SK-N-SH (cell line): ENCODE results near the gene ELMO1. TPM values are rescaled to one million over a fixed set of nuclear protein-coding genes. Genes with fewer than 3 reads are reported as not detected.

Source experiments
- CTCF ChIA-PET: fragments of 300-600, 350-600 bp; formaldehyde crosslinking; extraction: SDS; loops from one replicate; lab custom pipeline; 2021; lab: Yijun Ruan, JAX
- POLR2A ChIA-PET: fragments of 350-600 bp; sonication (Branson Sonifier 250); formaldehyde crosslinking; extraction: SDS; loops from one replicate; lab custom pipeline; 2020; ENCODE audit warnings: antibody characterized with exemption, inconsistent platforms; lab: Yijun Ruan, JAX
- DNase-seq: peaks from one replicate; pipeline ENCODE4 v3.0.0; 2012
- H2AFZ ChIP-seq: fragments of 200-600 bp; sonication (generic); 2 replicates; pipeline ENCODE4 v1.8.1; 2016; ENCODE audit warnings: antibody characterized with exemption, mild to moderate bottlenecking, low read depth
- H3F3A ChIP-seq: fragments of 200-600 bp; sonication (generic); replicated peaks from 2 replicates; pipeline ENCODE3; 2016; ENCODE audit warnings: antibody characterized with exemption, mild to moderate bottlenecking; ENCODE audit not compliant: insufficient read depth
- H3K27ac ChIP-seq, 2 experiments: fragments of 200-500 bp in 1 of 2; fragments of 200-600 bp in 1 of 2; sonication (Bioruptor generic) in 1 of 2; sonication (generic), shearing (Covaris generic) in 1 of 2; 2 replicates each; pipeline versions ENCODE4 v1.5.1 to v1.6.1; 2014 to 2016; ENCODE audit warnings: low read depth in 2 of 2, inconsistent platforms in 1 of 2, low read length in 1 of 2, mild to moderate bottlenecking in 1 of 2, mixed read lengths in 1 of 2
- H3K27me3 ChIP-seq: fragments of 200-600 bp; sonication (generic), shearing (Covaris generic); 2 replicates; pipeline ENCODE4 v1.6.1; 2016; ENCODE audit warnings: mixed run types; ENCODE audit not compliant: insufficient read depth
- H3K36me3 ChIP-seq, 2 experiments: fragments of 200-500 bp in 1 of 2; fragments of 200-600 bp in 1 of 2; sonication (Bioruptor generic) in 1 of 2; sonication (generic) in 1 of 2; replicated peaks in 1 of 2; 2 replicates each; pipeline versions ENCODE3 to v1.5.1; 2014 to 2016; ENCODE audit warnings: low read length in 1 of 2, mild to moderate bottlenecking in 1 of 2; ENCODE audit not compliant: insufficient read depth in 2 of 2, control insufficient read depth in 1 of 2
- H3K4me1 ChIP-seq, 2 experiments: fragments of 200-500 bp in 1 of 2; fragments of 200-600 bp in 1 of 2; sonication (Bioruptor generic) in 1 of 2; sonication (generic), shearing (Covaris generic) in 1 of 2; 2 replicates each; pipeline versions ENCODE4 v1.5.1 to v1.6.1; 2014 to 2016; ENCODE audit warnings: low read depth in 1 of 2, low read length in 1 of 2, mixed run types in 1 of 2; ENCODE audit not compliant: insufficient read depth in 2 of 2, control insufficient read depth in 1 of 2
- H3K4me2 ChIP-seq: fragments of 200-600 bp; sonication (generic), shearing (Covaris generic); 2 replicates; pipeline ENCODE4 v1.6.1; 2017; ENCODE audit warnings: mixed run types
- H3K4me3 ChIP-seq, 2 experiments: fragments of 200-500 bp in 1 of 2; fragments of 200-600 bp in 1 of 2; sonication (Bioruptor generic) in 1 of 2; sonication (generic), shearing (Covaris generic) in 1 of 2; 2 replicates each; pipeline versions ENCODE4 v1.5.1 to v1.8.1; 2014 to 2016; ENCODE audit warnings: low read depth in 2 of 2, inconsistent platforms in 1 of 2, low read length in 1 of 2, mild to moderate bottlenecking in 1 of 2, mixed read lengths in 1 of 2, moderate library complexity in 1 of 2
- H3K79me2 ChIP-seq: fragments of 200-600 bp; sonication (generic); 2 replicates; pipeline ENCODE4 v1.8.1; 2017; ENCODE audit warnings: mild to moderate bottlenecking; ENCODE audit not compliant: insufficient read depth
- H3K9ac ChIP-seq: fragments of 200-600 bp; sonication (generic); 2 replicates; pipeline ENCODE4 v1.6.1; 2017; ENCODE audit warnings: mixed run types
- H3K9me2 ChIP-seq: fragments of 200-600 bp; sonication (generic); 2 replicates; pipeline ENCODE4 v1.6.1; 2017; ENCODE audit warnings: mixed run types
- H3K9me3 ChIP-seq: fragments of 200-600 bp; sonication (generic); 2 replicates; pipeline ENCODE4 v1.6.1; 2017; ENCODE audit warnings: mixed run types, mild to moderate bottlenecking, moderate library complexity
- H4K20me1 ChIP-seq: fragments of 200-600 bp; sonication (generic); 2 replicates; pipeline ENCODE4 v1.6.1; 2017; ENCODE audit warnings: mild to moderate bottlenecking, mixed run types; ENCODE audit not compliant: insufficient read depth
- CTCF ChIP-seq: fragments of 200-600 bp; sonication (generic); IDR thresholded peaks from 2 replicates; pipeline ENCODE4 v1.6.1; 2017; ENCODE audit warnings: antibody characterized with exemption, mild to moderate bottlenecking, moderate library complexity
- ELF1 ChIP-seq: IDR thresholded peaks from 2 replicates; pipeline ENCODE4 v1.4.0; 2012
- EP300 ChIP-seq, 2 experiments: IDR thresholded peaks; 2 replicates each; pipeline versions ENCODE4 v1.4.0 to v1.6.1; 2012; ENCODE audit warnings: borderline replicate concordance in 1 of 2, low read depth in 1 of 2, low read length in 1 of 2
- EZH2phosphoT487 ChIP-seq: fragments of 200-600 bp; sonication (generic); IDR thresholded peaks from 2 replicates; pipeline ENCODE4 v1.6.1; 2017; ENCODE audit warnings: low read depth, mixed run types, mild to moderate bottlenecking, antibody characterized with exemption, moderate library complexity, borderline replicate concordance
- FOSL2 ChIP-seq: IDR thresholded peaks from 2 replicates; pipeline ENCODE4 v1.4.0; 2012; ENCODE audit warnings: low read depth, mild to moderate bottlenecking, moderate library complexity, borderline replicate concordance
- FOXJ3 ChIP-seq: sonication (generic); formaldehyde crosslinking; IDR thresholded peaks from 2 replicates; pipeline ENCODE4 v1.5.1; 2020; ENCODE audit warnings: mild to moderate bottlenecking, missing genetic modification reagents
- RCOR1 ChIP-seq: fragments of 150-350 bp; IDR thresholded peaks from 2 replicates; pipeline ENCODE4 v1.6.1; 2017; ENCODE audit warnings: antibody characterized with exemption, low read length
- REST ChIP-seq: IDR thresholded peaks from 2 replicates; pipeline ENCODE4 v1.6.1; 2012; ENCODE audit warnings: mild to moderate bottlenecking, low read depth, low read length, moderate library complexity
- TAF1 ChIP-seq: IDR thresholded peaks from 2 replicates; pipeline ENCODE4 v1.6.1; 2012; ENCODE audit warnings: low read depth, mild to moderate bottlenecking, low read length, moderate library complexity, borderline replicate concordance
- WGBS: methylation state at CpG from one replicate; pipeline ENCODE4 v1.1.6; 2017; ENCODE audit warnings: low lambda C conversion rate; 5-methylcytosine and 5-hydroxymethylcytosine counted together
- polyA plus RNA-seq, 3 experiments: library from polyadenylated mRNA; depleted of rRNA; stranded (reverse); fragments of >200 nt; gene quantifications; 2 replicates each; pipeline ENCODE4 v1.2.3, GENCODE V29; 2012

Gene ELMO1
- polyA plus RNA-seq, 1 of the 3 experiments (the other 2 are of a cell fraction) = 0.64 TPM

- no peak for TF ChIP-seq REST
- TF ChIP-seq, all 33 proteins: peak for 0
These were observed 34.2 kb downstream of the ELMO1 start (continued) for GRCh38 chr7:37414352-37414983.

GRCh38 chr7:37411444-37412034 lies 37.1 kb downstream of the ELMO1 start:
- Histone ChIP-seq H3K4me1 (peaks cover 0 to 2% of the 10 kb centered on the region in 2 experiments; a peak in 2 of 4 replicates), H3K79me2 (no peaks in the 10 kb centered on the region), H3K36me3 (no peaks in the 10 kb centered on the region), H3K9me2 (no peaks in the 10 kb centered on the region), H3K27ac (no peak overlapping the region), H3K4me3 (no peak overlapping the region), H4K20me1 (no peaks in the 10 kb centered on the region), H2AFZ (no peak overlapping the region), H3K4me2 (no peak overlapping the region), H3K27me3 (no peaks in the 10 kb centered on the region), H3K9ac (no peak overlapping the region), H3F3A (no peaks in the 10 kb centered on the region), H3K9me3 (no peaks in the 10 kb centered on the region)
- DNase-seq = no peak
- POLR2A ChIA-PET = no interaction called here
- CTCF ChIA-PET = interaction anchor here (1.0 kb wide), 1 partner anchor 26 kb away, joined by 3 read pairs; no protein-coding TSS in a partner anchor
- 43% methylated on average over 4 of the region's 4 CpGs for WGBS
- TF ChIP-seq FOSL2 = no peak
- TF ChIP-seq ELF1 = no peak
- no peak for TF ChIP-seq TAF1
- no peak for TF ChIP-seq CTCF
- TF ChIP-seq EP300 (IDR thresholded peaks at IDR 0.05; ENCODE audit: borderline replicate concordance in 1 of 2, low read depth in 1 of 2, low read length in 1 of 2) = no peak
- no peak for TF ChIP-seq FOXJ3 (CRISPR knock-in tag)
- no peak for TF ChIP-seq EZH2phosphoT487
- TF ChIP-seq RCOR1 = no peak
